HG03045 (cell line): Measurements from ENCODE around the gene HS3ST3B1.
A peak's percentile ranks its signal among the peaks of the same experiment; 100 is the strongest.

Source experiments
- ATAC-seq: cut with Tn5 transposase; IDR thresholded peaks from one replicate; pipeline ENCODE4 v1.9.1; 2021; ENCODE audit warnings: mild to moderate bottlenecking, moderate library complexity; ENCODE audit not compliant: unreplicated experiment

The HS3ST3B1 gene

DNA sequence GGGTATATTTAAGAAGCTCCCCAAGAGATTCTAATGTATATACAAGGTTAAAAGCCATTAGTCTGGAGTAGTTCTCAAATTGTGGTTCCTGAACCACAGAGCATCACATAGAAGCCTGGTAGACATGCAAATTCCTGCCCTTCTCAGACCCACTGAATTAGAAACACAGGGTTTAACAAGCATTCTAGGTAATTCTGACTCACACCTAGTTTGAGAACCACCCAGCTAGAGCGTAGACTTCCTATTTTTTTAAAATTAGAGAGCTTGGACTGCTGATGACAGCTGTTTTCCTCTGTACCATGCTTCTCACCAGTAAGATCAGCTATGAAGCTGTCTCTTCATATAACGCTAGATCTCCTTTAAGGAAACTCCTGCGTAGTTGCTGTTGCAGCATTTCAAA is 50.6 kb downstream of the HS3ST3B1 start:
- peak; percentile 83 for ATAC-seq

DNA sequence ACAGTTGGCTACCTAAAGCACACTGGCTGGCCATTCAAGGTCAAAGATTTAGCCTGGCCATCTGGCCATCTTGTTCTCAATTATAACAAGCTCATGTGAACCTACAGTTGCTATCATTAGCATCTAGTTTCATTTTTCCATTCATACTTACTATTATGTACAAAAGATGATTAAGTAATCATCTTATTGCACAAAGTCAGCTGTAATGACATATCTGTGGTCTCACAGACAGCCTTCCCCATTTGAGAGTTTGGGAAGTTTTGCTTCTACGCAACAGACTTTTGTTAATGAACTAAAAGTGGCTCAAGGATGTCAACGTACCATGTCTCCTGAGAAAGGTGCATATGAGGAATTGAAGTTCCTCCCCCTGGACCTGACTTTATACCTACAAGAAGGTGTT is 51.3 kb downstream of the HS3ST3B1 start:
- no peak for ATAC-seq

DNA sequence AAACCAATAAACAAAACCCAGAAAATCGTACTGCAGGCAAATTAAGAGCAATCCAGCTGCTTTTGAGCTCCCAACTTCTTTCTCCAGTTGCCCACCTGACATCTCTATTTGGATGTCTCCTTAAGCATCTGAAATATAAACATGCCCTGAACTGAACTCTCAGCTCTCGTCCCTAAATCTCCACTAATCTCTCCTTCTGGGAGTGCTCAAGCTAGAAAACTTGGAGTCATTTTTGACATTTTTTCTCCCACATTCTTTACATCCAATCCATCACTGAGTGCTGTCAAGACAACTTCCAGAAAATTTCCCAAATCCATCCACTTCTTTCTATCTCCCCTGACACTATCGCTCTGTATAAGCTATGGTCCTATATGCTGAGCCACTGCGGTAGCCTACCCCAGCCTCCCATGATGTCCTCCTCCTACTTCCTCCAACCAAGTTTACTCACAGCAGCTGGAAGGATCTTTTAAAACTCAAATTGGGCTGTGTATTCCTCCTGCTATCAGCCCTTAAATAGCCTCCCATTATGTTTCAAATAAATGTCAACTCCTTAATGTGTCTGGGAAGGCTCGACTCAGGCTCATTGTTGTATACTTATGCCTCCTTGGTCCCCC is 53.1 kb downstream of the HS3ST3B1 start:
- ATAC-seq: no peak

DNA sequence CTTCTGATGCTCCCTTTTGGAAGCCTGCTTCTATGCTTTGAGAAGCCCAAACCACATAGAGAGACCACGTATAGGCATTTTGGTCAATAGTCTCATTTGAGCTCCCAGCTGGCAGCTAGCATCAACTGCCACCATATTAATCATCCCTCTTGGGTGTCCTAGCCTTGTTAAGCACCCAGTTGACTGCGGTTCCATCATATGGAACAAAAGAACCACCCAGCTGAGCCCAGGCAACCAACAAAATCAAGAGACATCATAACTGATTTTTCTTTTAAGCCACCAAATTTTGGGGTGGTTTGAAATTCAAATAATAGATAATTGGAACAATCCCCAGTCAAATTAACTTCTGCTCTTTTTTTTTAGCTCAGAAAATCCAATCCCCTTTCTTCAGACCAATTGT is 53.9 kb downstream of the HS3ST3B1 start:
- ATAC-seq: no peak

DNA sequence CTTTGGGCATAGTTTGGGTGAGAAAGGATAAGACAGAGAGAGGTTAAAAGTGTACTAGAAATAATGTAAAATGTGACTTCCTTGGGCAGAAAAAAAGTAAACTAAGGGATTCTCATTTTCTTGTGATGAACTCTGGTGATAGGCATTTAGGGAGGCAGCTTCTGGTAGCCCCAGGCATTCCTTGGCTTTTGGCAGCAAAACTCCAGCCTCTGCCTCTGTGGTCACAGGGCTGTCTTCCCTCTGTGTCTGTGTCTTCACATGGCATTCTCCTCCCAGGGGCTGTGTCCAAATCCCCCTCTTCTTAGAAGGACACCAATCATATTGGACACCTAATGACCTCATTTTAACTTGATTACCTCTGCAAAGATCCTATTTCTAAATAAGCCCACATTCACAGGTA is 54.7 kb downstream of the HS3ST3B1 start:
- no peak for ATAC-seq

DNA sequence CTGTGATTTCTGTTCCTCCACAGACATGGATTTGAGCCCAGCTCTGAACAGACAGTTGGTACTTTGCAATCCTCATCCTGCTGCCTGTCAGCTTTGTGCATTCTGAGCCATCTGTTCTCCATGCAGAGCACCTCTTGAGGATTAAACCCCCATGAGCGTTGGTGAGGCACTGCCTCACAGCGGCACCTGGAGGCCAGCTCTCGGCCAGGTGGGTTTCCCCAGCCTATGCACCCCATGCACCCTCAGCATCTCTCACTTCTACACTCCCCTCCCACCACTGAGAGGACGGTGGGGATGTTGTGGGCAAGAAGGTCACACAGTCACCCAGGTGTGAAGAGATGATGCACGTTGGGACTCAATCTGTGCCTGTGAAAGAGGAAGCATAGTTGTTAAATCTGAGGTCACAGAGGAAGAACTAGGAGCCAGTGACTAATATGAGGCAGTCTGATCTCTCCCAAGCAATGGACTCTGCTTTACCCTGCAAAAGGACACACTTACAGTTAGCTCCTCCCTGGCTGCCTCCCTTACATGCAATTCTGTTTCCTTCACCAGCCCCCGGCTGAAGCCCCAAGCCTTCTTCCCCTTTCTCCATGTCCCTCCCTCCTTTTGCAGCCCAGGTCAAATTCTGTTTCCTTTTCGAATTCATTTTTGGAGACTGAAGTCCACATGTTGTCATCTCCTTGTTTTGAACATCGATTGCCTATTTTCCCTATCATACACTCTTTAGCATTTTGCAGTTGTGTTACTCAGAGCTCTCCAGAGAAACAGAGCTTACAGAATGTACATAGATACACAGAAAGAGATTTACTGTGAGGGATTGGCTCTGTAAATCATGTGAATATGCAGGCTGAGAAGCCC is 58.5 kb downstream of the HS3ST3B1 start:
- ATAC-seq: peak; percentile 94

DNA sequence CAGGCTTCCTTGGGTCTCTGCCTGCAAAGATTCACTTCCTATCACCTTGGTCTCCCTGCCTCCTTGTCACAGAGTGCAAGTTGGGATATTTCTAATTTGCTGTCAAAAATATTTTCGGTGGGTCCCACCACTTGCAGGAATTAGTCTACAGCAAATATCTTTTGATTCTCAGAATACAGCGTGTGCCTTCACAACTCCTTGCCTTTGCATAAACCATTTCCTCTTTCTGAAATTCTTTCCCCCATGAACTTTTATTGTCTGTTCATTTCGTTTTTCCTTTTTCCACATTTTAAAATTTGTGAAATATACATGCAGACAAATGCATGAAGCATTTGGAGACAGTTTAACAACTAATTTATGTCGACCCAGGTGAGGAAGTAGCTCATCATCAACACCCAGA is 60.0 kb downstream of the HS3ST3B1 start:
- no peak for ATAC-seq

DNA sequence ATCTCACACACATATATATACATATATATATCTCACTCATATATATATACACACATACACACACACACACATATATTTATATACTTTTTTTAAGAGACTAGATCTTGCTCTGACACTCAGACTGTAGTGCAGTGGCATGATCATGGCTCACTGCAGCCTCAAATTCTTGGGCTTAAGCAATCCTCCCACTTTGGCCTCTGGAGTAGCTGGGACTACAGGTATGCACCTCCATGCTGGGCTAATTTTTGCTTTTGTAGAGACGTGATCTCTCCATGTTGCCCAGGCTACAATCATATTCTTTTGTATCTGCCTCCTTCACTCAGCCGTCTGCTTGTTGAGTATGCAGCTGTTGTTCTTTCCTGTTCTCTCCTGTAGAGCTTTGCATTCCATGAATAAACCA is 60.6 kb downstream of the HS3ST3B1 start:
- no peak for ATAC-seq

DNA sequence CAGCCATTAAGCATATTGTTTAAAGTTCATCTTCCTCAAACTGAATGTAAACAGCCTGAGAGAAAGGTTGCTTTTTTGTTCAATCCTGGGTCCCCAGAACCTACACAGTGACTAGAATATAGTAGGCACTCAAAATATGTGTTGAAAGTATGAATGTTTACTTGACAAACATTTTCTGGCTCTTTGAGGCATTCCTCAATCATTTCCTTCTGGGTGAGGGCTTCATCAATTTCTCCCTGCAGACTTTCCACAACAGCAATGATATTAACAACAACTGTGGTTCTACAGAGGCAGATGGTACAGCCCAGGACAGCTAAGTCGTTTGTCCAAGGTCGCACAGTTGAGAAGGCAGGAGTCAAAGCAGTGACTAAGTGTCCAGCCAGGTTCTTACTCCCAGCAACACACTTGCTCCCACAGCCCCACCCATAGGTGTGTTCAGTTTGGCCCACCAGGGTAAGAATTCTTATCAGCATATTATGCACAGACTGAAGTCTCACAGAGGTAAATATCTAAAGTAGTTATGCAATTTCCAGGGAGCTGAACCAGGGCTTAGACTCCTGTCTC is 61.1 kb downstream of the HS3ST3B1 start:
- ATAC-seq: no peak

DNA sequence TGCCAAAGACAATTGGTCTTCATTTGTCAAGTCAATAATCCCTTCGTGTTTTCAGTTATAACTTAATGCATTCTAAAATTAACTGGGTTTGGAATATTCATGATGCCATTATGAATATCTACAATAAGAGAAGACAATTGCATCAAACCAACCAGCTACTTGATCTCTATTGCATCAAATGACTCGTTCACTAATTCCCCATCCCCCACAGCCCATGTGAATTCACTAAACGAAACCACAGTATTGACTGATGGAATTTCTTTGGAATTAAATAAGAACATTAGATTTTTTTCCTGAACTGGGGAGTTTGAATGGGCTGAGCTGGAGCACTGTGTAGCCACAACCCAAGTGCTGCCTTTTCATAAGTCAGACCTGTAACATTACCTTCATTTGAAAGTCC is 65.3 kb downstream of the HS3ST3B1 start:
- no peak for ATAC-seq

DNA sequence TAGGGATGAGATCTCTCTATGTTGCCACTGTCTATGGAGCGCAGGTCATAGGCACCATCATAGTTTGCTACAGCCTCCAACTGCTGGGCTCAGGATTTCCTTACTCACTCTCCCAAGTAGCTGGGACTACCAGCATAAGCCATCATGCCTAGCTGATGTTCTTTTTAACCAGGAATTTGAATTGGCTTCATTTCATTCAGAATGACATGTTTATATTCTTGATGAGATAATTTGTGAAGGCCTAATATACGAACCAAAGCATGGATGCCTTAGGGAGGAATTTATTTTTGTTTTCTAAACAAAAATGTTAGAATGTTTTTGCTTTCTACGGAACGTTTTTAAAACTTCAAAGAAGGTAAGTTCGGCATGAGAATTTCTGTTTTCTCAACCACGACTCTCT is 71.6 kb downstream of the HS3ST3B1 start:
- no peak for ATAC-seq

DNA sequence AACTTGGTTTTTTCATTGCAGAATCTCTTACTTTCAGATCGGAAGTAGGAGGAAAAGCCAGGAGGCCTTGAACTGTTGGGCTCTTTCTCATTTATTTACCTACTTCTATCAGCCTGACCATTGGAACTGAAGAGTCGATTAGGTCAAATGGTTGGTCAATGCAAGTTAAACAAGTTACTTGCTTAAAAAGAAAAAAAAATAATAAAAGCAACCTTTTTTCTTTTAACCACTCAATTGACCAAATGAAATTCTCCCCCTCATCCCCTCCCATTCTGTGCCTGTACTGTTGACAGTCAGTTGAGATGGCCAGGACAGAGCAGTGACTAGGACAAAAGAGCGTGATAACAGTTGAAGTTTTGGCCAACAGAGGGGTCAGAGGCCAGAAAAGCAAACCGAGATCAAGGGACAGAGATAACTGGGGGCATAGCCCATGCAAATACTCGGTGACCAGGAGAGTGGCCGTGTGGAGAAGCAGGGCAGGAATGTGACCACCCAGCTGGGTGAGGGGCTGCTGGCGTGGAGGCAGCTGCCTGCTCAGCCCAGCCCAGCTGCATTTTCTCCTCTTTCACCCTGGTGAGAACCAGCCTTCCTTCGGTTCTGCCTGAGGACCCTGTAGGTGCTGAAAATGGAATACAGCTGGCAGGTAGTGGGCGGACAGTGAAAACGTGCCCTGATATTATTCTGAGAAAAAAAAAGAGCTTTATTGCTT is 72.2 kb downstream of the HS3ST3B1 start:
- no peak for ATAC-seq

DNA sequence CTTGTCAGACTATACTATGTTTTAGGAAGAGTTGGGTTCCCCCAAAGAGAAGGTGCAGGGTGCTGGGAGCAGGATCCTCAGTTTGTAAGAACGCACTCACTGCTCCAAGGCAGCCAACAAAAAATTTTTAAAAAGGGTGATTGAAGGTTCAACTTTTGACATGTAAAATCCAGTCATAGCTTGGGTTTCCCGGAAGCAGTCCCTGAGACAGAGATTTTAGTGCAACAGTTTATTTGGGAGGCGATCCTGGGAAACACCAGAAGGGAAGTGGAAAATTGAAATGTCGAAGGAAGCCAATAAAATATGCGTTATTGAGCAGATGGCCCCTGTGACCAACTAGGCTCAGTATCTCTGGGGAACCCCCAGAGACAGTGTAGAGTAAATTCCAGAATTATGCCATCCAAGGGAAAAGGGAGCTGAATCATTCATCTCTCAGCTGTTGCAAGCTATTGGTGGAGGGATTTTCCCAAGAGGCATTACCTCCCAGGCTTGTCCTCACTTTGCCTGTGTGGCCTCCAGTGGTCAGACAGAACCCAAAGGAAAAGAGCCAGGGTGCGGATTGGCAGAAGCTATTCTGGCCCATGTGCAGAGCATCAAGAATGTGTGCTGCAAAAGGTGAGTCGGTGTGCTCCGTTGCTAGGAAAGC is 72.9 kb downstream of the HS3ST3B1 start:
- no peak for ATAC-seq

DNA sequence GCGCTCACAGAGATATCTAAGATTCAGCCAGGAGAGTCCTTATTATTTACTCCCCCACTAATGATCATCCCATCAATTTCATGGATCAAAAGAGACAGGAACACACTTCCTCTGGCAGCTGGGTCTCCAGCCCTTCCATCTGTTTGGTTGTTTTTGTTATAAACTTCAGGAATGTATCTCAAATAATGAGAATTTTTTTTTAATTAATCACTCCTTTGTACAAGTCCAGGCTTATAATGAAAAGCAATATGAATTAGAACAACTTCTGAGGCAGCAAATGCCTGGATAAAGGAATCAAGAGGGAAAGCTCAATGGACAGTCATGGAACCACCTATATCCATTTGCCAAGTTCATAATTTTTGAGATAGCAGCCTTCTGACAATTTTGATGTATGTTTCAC is 73.4 kb downstream of the HS3ST3B1 start:
- no peak for ATAC-seq

DNA sequence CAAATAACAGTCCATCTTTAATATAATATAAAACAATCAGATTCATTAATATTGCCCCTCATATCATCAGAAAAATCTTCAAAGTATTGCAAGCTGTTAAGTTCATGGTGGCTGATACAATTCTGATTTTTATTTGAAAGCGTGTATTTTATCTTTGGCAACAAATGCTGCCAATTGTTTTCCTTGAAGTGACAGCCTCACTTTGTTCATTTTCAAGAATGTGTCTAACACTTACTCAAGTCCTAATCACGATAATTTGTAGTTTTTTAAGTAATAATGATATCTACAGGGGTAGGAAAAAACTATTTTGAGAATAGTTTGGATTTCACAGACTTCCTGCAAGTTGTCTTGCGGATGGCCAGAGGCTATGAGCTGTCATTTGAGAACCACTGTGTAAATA is 75.8 kb downstream of the HS3ST3B1 start:
- no peak for ATAC-seq

DNA sequence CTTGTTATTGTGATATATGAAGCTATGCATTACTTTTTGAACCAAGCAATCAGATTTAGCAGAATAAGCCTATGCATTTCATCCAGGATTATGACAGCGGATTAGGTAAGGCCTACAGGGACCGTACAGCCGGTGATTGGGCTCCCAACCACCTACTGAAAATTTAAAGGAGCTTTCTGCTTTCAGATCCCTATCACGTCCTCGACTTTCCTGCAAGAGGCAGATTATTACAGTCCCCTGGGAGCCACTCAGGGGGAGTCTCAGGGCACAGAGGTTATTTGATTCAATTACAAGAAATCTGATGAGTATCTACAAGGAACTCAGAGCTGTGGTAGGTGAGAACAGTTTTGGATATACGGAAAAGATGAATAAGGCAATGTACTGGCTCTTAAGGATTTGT is 80.7 kb downstream of the HS3ST3B1 start:
- ATAC-seq: no peak

DNA sequence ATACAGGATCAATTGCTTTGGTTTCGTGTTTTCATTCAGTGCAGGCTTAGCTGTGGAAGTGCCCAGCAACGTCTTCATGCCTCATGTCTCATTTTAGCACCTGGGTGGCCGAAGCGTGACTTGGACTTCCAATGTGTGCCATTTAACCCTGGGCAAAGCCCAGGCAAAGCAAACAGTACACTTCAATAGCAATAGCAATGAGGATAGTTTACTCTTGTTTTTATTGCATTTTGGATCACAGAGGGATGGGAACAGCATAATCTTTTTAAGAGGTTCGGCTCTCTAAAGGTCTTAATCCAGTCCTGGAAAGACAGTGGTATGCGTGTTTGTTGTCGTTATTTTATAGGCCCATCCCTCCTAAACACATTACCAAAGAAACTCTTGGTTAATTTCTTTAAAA is 86.2 kb downstream of the HS3ST3B1 start:
- ATAC-seq: no peak

DNA sequence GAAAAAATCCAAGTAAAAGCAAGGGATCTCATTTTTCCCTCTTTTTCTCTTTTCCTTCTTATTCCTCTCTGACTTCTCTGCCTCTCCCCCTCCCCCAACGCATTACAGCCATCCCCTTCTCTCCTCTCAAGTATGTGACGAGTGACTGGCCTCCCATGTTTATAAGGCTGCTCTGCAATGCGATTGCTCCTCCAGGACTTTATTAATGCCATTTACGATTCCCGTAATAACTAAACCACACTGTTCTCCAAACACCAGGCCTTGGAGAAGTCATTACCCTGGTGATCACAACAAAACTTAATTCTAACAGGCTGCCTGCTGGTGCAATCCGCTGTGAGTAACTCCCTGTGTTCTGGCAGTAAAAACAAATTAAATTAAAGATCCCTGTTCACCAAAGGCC is 88.8 kb downstream of the HS3ST3B1 start:
- no peak for ATAC-seq

DNA sequence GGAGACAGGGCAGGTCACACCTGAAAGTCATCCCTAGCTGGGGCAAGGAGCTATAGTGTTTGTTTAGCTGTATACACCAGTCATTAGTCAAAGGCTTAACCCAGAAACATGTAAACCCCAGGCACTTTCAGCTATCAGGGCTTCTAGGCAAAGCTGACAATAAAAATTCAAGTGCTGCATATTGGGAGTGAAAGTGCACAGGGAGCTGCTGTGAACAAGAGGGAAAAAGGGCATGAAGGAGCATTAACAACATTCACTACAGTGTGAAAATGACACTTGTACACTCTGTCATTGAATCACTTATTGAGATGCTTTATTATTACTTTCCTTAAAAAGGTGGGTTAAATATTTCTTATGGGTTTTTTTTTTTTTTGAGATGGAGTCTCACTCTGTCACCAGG is 92.8 kb downstream of the HS3ST3B1 start:
- no peak for ATAC-seq

DNA sequence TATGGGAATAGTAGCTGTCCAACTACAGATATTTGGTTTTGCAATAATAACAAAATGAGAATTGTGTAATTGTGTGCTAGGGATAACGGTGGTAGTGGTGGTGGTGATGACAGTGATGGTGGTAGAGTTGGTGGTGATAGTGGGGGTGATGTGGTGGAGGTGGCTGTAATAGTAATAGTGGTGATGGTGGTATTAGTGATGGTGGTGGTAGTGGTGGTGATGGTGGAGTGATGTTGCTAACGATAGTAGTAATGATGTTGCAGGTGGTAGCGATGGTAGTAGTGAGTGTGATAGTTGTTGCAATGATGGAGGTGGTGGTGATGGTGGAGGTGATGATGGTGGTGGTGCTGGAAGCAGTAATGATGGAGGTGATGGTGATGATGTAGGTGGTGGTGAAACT is 94.4 kb downstream of the HS3ST3B1 start:
- ATAC-seq: no peak

DNA sequence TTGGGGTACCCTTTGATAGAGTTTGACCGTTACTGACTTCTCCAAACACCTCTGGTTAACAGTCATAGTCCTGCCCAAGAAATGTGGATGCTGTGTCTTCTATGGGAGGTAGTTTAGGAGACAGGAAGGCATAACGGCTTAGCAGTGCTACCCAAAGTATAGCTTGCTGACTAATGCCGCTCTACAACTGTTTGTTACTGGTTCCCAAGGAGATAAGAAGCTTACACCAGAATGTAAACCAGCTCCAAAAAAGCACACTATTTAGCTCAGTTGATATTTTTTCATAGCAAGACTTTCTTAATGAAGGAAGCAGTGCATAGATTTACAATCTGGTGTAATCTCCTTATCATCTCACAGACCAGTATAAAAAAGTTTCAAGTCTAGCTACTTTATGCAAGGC is 95.7 kb downstream of the HS3ST3B1 start:
- no peak for ATAC-seq
